HL-60 (cell line): ENCODE data around the gene SNF8.

ENCODE experiments used
- DNase-seq, 2 experiments: peaks; one replicate each; pipeline ENCODE4 v3.0.0-alpha.2; 2010 to 2020; ENCODE audit warnings: low read depth in 1 of 2, low spot score in 1 of 2
- H3K27ac ChIP-seq: fragments of 250-450 bp; sonication (Bioruptor Pico); replicated peaks from 2 replicates; pipeline ENCODE4 v1.5.1; 2020; ENCODE audit warnings: mild to moderate bottlenecking, moderate library complexity
- H3K27me3 ChIP-seq: fragments of 250-450 bp; sonication (Bioruptor Pico); 2 replicates; pipeline ENCODE4 v1.5.1; 2021; ENCODE audit warnings: mild to moderate bottlenecking, moderate library complexity; ENCODE audit not compliant: insufficient read depth, poor library complexity, severe bottlenecking
- H3K4me3 ChIP-seq: replicated peaks from 2 replicates; pipeline ENCODE4 v1.5.1; 2011; ENCODE audit warnings: mild to moderate bottlenecking, control low read depth, low read length; ENCODE audit not compliant: insufficient read depth
- GABPA ChIP-seq: IDR thresholded peaks from 2 replicates; pipeline ENCODE4 v1.6.1; 2012; ENCODE audit warnings: low read depth
- POLR2AphosphoS5 ChIP-seq: IDR thresholded peaks from 2 replicates; pipeline ENCODE4 v1.6.1; 2012; ENCODE audit warnings: low read depth
- REST ChIP-seq: IDR thresholded peaks from 2 replicates; pipeline ENCODE4 v1.6.1; 2012; ENCODE audit warnings: low read depth; ENCODE audit not compliant: insufficient replicate concordance
- SPI1 ChIP-seq: IDR thresholded peaks from 2 replicates; pipeline ENCODE4 v1.6.1; 2012; ENCODE audit warnings: low read depth, mild to moderate bottlenecking, borderline replicate concordance
- TF ChIP-seq, protein P1 (sequence below): IDR thresholded peaks from one replicate; pipeline ENCODE4 v1.5.1; 2011; ENCODE audit warnings: low read length, control low read depth, inconsistent platforms; ENCODE audit not compliant: insufficient read depth

The SNF8 gene

DNA sequence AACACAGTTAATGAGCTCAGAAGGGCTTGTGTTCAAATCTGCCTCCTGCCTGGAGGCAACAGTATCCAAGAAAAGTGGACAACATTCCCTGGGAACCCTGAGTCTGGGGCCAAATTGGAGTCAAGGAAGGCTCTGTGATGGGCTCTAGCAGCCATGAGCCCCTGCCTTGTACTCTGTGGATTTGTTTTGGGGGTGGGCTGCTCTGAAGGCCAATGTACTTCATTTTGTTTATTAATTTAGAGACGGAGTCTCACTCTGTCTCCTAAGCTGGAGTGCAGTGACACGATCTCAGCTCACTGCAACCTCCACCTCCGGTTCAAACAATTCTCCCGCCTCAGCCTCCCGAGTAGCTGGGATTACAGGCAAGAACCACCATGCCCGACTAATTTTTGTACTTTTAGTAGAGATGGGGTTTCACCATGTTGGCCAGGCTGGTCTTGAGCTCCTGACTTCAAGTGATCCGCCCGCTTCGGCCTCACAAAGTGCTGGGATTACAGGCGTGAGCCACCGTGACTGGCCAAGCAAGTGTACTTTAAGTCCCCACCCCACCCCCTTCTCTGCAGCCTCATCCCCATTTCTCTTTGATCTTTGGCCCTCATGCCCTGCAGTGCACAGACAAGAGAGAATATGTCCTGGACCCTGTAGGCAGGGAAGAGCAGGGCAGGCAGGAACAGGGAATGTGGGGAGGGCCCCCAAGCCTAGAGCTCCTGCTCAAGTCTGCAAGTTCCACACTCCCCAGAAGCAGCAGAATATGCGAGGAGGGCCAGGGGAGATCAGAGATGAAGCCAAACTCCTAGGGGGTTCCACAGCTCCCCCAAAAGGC lies 26.4 kb upstream of the SNF8 start:
- Histone ChIP-seq H3K27me3 (peaks cover 20% of the 10 kb centered on the region), H3K4me3 (no peak overlapping the region), H3K27ac (no peak overlapping the region)
- TF ChIP-seq, protein P1, sequence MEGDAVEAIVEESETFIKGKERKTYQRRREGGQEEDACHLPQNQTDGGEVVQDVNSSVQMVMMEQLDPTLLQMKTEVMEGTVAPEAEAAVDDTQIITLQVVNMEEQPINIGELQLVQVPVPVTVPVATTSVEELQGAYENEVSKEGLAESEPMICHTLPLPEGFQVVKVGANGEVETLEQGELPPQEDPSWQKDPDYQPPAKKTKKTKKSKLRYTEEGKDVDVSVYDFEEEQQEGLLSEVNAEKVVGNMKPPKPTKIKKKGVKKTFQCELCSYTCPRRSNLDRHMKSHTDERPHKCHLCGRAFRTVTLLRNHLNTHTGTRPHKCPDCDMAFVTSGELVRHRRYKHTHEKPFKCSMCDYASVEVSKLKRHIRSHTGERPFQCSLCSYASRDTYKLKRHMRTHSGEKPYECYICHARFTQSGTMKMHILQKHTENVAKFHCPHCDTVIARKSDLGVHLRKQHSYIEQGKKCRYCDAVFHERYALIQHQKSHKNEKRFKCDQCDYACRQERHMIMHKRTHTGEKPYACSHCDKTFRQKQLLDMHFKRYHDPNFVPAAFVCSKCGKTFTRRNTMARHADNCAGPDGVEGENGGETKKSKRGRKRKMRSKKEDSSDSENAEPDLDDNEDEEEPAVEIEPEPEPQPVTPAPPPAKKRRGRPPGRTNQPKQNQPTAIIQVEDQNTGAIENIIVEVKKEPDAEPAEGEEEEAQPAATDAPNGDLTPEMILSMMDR = no peak
- TF ChIP-seq REST = no peak
- TF ChIP-seq POLR2AphosphoS5 = no peak
- no peak for TF ChIP-seq GABPA
- no peak for DNase-seq

- H3K27me3 ChIP-seq = peaks cover 20% of the 10 kb centered on the region
Observed at GRCh38 chr17:48970224-48970623, 25.6 kb upstream of the SNF8 start.

More at GRCh38 chr17:48970224-48970623, 25.6 kb upstream of the SNF8 start:
- H3K4me3 ChIP-seq = no peak overlapping the region
- TF ChIP-seq GABPA (no peak), REST (no peak), SPI1 (no peak), POLR2AphosphoS5 (no peak)
- TF ChIP-seq, protein P1 = no peak
- no peak for DNase-seq
- H3K27ac ChIP-seq = no peak overlapping the region
